Measurements from ENCODE around the gene CACNA1S.

DNA sequence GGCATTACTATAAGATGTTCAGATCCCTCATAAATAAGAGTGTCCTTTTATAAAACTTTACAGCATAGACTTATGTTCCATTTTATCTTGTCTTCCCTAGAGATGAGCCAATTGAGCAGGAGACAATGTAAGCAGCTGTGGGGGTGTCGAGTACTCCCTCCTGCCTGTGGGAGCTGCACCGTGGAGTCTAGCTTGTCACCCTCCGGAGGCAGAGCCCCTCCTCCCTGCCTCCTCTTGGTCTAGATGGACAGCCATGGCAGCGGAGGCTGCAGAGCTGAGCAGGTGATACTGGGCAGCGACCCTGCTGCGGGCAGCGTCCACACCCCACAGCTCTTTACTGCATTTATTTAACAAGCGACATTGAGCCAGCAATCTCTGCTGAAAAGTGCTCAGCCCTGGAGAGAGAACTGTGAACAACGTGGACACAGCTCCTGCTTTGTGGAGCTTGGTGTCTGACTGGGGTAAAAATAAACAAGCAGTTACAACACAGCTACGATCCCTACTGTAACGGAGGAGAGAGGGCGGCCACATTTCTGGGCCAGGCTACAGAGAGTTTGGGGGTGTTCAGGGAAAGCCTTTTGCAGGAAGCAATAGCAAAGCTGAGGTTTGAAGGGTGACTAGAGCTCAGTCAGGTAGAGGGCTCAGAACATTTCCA lies 75.9 kb downstream of the CACNA1S start:
- no peak for TF ChIP-seq EZH2 (IDR thresholded peaks at IDR 0.05; ENCODE audit: borderline replicate concordance, low read depth, low read length, poor library complexity, severe bottlenecking)
- TF ChIP-seq, protein P1, sequence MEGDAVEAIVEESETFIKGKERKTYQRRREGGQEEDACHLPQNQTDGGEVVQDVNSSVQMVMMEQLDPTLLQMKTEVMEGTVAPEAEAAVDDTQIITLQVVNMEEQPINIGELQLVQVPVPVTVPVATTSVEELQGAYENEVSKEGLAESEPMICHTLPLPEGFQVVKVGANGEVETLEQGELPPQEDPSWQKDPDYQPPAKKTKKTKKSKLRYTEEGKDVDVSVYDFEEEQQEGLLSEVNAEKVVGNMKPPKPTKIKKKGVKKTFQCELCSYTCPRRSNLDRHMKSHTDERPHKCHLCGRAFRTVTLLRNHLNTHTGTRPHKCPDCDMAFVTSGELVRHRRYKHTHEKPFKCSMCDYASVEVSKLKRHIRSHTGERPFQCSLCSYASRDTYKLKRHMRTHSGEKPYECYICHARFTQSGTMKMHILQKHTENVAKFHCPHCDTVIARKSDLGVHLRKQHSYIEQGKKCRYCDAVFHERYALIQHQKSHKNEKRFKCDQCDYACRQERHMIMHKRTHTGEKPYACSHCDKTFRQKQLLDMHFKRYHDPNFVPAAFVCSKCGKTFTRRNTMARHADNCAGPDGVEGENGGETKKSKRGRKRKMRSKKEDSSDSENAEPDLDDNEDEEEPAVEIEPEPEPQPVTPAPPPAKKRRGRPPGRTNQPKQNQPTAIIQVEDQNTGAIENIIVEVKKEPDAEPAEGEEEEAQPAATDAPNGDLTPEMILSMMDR (conservative IDR thresholded peaks at IDR 0.05; ENCODE audit: low read depth, low read length) = no peak

Measured in A673 (cell line).